Measurements from ENCODE around the gene TBL1XR1.

TBL1XR1 gene

GRCh38 chr3:177197041-177197726 is at the start of gene TBL1XR1:
TSS of gene TBL1XR1 (minus strand) at chr3:177197482. CDS start at chr3:177064977, 132,505 bp downstream.
- DNase-seq (ENCODE audit: low spot score) (peak; percentile 76), FAIRE-seq (no peak)

- DNase-seq (ENCODE audit: low spot score): no peak
- no peak for FAIRE-seq
These were observed 48.0 kb upstream of the TBL1XR1 start for GRCh38 chr3:177245250-177245649.

DNA sequence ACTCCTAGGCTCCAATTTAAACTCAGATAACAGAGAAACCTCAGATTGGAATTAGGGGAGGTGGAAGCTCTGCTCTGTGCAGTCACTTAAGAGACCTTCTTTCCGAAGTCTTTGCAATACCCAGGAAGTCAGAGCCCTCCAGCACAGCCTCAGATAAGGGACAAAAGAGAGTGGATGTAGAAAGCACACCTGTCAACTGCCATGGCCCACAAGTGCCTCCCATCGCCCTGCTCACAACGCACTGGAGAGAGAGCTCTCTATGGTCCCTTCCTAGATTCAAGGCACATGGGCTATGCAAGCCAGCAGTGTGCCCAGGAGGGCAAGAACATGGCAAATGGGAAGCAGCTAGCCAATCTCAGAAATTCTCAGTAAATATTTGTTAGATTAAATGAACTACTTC is 47.3 kb upstream of the TBL1XR1 start:
- FAIRE-seq: no peak
- no peak for DNase-seq (ENCODE audit: low spot score)

DNA sequence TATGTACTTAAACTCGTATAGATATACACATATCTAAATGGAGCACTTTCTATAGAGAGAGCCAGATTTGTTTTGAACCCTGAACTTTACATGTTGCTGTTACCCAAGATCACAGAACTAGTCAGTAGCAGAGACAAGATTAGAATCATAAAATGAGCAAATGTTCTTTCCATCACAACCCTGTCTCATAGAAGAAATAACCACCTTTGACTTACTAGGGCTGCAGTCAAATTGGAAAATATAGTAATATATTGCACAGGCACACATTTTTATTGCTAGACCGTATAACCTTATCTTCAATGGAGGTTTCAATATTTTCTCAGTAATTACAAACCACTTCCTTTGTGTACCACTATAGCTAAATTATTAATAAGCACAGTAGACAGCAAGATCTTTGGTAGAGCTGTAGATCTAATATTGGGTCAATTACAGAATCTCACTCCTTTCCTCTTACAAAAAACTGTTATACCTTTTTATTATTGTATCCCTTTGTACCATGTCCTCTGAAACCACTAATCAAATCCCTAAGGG is 41.5 kb upstream of the TBL1XR1 start:
- FAIRE-seq (no peak), DNase-seq (ENCODE audit: low spot score) (no peak)

DNA sequence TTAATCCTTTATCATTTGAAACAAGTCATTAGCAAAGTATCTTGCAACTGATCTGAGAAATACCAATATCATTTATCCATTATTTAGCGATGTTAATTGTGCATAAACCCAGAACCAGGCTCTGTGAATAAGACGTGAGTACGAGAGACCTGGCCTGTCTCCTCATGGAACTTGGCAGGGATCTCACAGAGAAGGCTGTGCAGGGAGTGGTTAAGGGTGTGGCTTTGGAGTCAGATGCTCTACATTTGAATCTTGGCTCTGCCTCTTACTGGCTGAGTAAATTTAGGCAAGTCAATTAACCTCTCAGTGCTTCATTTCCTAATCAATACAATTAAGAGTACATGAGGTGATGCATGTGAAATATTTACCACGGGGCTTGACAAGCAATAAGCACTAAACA is 39.9 kb upstream of the TBL1XR1 start:
- FAIRE-seq (no peak), DNase-seq (ENCODE audit: low spot score) (no peak)

- no peak for FAIRE-seq
- DNase-seq (ENCODE audit: low spot score): no peak
These were observed 39.4 kb upstream of the TBL1XR1 start for GRCh38 chr3:177236704-177237103.

DNA sequence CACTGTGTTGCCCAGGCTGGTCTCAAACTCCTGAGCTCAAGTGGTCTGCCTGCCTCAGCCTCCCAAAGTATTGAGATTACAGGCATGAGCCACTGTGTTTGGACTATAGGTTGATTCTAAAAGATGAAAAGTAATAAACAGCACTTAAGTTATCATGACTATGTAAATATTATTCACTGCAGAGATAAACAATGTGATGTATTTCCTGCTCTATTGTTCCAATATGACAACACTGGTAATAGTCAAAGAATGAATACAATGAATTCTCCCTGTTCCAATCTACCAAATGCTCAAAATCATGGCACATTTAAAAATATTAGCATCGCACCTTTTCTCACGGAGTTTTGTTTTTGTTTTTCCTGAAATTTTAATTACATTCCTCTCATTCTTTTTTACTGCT is 36.8 kb upstream of the TBL1XR1 start:
- no peak for DNase-seq (ENCODE audit: low spot score)
- FAIRE-seq: no peak

- no peak for FAIRE-seq
These were observed 34.0 kb upstream of the TBL1XR1 start for GRCh38 chr3:177231242-177231641.

GRCh38 chr3:177230641-177231040 is 33.4 kb upstream of the TBL1XR1 start:
- FAIRE-seq: no peak
- no peak for DNase-seq (ENCODE audit: low spot score)

More at GRCh38 chr3:177231242-177231641, 34.0 kb upstream of the TBL1XR1 start:
- DNase-seq (ENCODE audit: low spot score): no peak

DNA sequence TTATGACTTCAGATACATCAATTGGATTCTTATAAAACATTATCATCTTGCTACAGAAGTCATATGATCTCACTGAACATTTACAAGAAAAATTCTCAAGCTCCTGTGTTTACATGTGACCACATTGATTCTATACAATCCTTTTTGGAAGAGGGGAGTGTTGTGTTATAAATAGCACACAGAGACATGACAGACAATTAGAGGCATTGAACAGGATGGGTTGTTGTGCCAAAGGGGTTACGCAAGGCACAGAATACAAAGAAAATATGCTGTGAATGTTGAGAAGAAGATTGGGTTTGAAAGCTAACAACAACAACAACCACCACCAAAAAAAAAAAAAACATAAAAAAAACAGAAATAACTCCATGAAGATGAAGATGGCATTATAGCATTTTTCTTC is 32.5 kb upstream of the TBL1XR1 start:
- FAIRE-seq: no peak
- DNase-seq (ENCODE audit: low spot score): no peak

- no peak for DNase-seq (ENCODE audit: low spot score)
- no peak for FAIRE-seq
These were observed 31.4 kb upstream of the TBL1XR1 start for GRCh38 chr3:177228601-177229190.

- DNase-seq (ENCODE audit: low spot score): no peak
- no peak for FAIRE-seq
These were observed 27.1 kb upstream of the TBL1XR1 start for GRCh38 chr3:177224414-177224813.

- FAIRE-seq: no peak
These were observed 24.5 kb upstream of the TBL1XR1 start for GRCh38 chr3:177221744-177222143.

GRCh38 chr3:177220136-177220974 is 23.1 kb upstream of the TBL1XR1 start:
- FAIRE-seq (no peak), DNase-seq (ENCODE audit: low spot score) (no peak)

More at GRCh38 chr3:177221744-177222143, 24.5 kb upstream of the TBL1XR1 start:
- DNase-seq (ENCODE audit: low spot score): no peak

- FAIRE-seq: no peak
These were observed 16.7 kb upstream of the TBL1XR1 start for GRCh38 chr3:177213801-177214535.

DNA sequence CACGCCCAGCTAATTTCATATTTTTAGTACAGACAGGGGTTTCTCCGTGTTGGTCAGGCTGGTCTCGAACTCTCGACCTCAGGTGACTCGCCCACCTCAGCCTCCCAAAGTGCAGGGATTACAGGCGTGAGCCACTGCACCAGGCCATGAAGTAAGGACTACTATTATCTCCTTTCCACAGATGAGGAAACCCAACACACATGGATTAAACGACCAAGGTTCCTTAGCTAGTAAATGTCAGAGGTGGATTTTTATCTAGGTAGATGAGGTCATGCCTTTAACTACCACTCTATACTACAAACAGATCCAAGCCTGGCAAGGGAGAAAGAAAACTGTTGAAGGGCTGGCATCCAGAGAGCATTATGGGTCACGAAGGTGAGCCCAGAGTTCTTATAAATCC is 15.5 kb upstream of the TBL1XR1 start:
- no peak for DNase-seq (ENCODE audit: low spot score)
- FAIRE-seq: no peak

More at GRCh38 chr3:177213801-177214535, 16.7 kb upstream of the TBL1XR1 start:
- no peak for DNase-seq (ENCODE audit: low spot score)

DNA sequence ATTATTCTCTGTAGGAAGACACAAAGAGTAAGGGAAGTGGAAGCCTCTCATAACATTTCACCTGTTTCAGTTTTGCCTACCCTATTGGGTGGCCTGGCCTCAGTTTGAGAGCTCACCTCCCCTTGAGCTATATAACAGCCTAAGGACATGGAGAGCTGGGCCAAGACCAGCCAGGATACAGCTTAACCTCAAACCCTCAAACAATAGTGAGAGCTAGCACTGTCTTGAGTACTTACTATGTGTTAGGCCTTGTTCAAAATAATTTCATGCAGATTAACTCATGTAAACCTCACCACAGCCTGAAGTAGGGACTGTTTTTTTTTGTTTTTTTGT is 15.0 kb upstream of the TBL1XR1 start:
- DNase-seq (ENCODE audit: low spot score) (no peak), FAIRE-seq (no peak)

DNA sequence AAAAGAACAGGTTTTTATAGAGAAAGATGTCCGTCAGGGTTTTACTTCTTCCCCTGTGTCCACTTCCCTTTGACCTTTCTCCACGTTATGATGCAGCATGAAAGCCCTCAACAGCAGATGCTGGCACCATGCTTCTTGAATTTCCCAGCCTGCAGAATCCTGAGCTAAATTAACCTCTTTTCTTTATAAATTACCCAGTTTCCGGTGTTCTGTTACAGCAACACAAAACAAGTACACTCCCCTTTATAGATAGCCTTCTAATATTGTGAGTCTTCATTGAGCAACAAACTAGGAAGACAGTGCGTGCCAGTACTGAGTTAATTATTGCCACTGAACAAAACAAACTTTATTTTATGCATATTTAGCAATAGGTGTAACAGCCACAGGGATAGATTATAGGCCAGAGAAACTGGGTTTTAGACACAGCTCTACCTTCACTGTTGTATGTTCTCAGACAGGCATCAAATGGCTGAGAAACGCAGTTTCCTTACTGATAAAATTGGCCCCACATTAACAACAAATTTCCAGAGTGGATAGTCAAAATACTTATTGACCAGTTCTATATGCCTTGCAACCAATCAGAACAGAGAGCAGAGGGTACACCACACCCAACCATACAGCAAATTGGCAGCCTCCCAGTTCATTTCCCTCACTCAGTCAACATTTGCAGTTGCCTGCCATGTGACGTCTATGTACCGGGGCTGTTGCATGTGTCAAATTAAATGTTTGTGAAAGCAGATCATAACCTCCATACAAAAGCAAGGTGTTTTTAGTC is 14.4 kb upstream of the TBL1XR1 start:
- FAIRE-seq: no peak
- no peak for DNase-seq (ENCODE audit: low spot score)

DNA sequence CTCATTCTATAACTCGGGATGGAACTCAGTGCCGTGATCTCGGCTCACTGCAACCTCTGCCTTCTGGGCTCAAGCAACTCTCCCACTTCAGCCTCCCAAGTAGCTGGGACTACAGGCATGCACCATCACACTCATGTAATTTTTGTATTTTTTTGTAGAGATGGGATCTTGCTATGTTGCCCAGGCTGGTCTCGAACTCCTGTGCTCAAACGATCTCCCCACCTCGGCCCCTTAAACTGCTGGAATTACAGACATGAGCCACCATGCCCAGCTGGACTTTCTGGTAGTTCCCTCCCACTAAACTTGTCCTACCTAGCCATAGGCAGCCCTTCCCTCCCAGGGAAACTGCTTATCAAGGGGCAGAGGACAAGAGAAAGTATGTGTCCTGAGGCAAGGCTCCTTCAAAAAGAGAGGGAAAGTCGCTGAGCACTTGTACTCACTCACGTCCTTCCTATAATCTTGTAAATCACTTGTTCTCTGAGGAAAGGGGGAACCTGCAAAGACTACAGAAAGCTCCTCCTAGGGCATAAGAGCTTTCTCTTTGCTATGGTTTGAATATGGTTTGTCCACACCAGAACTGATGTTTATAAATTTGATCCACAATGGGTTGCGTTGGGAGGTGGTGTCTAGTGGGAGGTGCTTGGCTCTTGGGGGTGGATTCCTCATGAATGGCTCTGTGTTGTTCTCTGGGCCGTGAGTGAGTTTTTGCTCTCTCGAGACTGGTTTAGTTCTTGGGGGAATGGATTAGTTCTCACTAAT is 13.6 kb upstream of the TBL1XR1 start:
- DNase-seq (ENCODE audit: low spot score) (no peak), FAIRE-seq (no peak)

- no peak for FAIRE-seq
These were observed 12.2 kb upstream of the TBL1XR1 start for GRCh38 chr3:177209509-177209908.

More at GRCh38 chr3:177209509-177209908, 12.2 kb upstream of the TBL1XR1 start:
- DNase-seq (ENCODE audit: low spot score): no peak

Data from urothelium cell line (cell line).